GM12873 (cell line): ENCODE measurements around the gene NOXA1.

Experiments used
- CTCF ChIP-seq: IDR thresholded peaks from 2 replicates; pipeline ENCODE4 v1.5.1; 2012; ENCODE audit warnings: low read depth, mild to moderate bottlenecking, moderate library complexity, low read length, control low read depth; ENCODE audit not compliant: insufficient read depth; ENCODE audit errors: missing control alignments

Gene NOXA1

GRCh38 chr9:137428841-137429545 is 5.8 kb downstream of the NOXA1 start:
- TF ChIP-seq CTCF: no peak

- no peak for TF ChIP-seq CTCF
Measured at GRCh38 chr9:137429546-137429890, 6.3 kb downstream of the NOXA1 start.

- no peak for TF ChIP-seq CTCF
Measured at GRCh38 chr9:137429974-137430722, 7.0 kb downstream of the NOXA1 start.

GRCh38 chr9:137430723-137431415 is 7.7 kb downstream of the NOXA1 start:
- no peak for TF ChIP-seq CTCF

GRCh38 chr9:137431416-137431931 is 8.3 kb downstream of the NOXA1 start:
- no peak for TF ChIP-seq CTCF

GRCh38 chr9:137432687-137433348 is 9.6 kb downstream of the NOXA1 start:
- no peak for TF ChIP-seq CTCF
